NCI-H1105 treated with DMSO at 0.1 percent for 48 hours (cell line): ENCODE data around the gene C9orf50.

ENCODE experiments used
- DNase-seq: peaks from one replicate; lab custom pipeline; 2025; lab: John Stamatoyannopoulos, UW

C9orf50 gene

GRCh38 chr9:129591916-129592315 lies 29.0 kb downstream of the C9orf50 start:
- no peak for DNase-seq

DNA sequence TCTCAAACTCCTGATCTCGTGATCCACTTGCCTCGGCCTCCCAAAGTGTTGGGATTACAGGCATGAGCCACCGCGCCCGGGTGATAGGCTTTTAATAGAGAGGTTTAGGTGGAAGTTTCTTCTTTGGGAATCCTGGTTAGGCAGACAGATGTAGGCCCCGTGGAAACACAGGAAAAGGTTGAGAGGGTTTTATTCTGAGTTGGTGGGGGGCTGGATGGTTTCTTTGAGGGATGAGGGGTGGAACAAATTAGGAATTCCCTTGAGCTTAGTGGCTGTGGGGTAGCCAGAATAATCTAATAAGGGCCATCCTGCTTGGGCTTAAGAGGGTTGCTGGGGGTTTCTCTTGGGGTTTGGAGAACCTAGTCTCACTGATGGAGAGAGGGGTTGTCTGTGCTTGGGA lies 30.4 kb downstream of the C9orf50 start:
- DNase-seq, result no peak

- no peak for DNase-seq
These were observed 33.2 kb downstream of the C9orf50 start for GRCh38 chr9:129587487-129588262.

DNA sequence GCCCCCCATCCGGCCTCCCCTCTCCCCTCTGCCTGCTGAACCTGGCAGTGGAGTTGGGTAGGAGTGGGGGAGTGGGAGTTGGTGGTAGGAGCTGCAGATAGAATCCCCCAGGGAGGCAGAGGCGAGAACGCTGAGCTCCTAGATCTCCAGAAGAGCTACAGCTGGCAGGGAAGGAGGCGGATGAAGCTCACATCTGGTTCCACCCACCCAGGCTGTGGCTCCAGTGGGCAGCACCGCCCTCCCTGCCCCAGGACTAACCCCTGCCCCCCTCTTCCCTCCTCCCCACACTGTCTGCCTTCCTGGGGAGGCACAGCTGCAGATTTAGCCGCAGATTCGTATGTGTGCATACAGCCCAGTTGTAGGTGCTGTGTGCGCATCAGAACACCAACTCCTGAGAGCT lies 34.2 kb downstream of the C9orf50 start:
- DNase-seq, result no peak

DNA sequence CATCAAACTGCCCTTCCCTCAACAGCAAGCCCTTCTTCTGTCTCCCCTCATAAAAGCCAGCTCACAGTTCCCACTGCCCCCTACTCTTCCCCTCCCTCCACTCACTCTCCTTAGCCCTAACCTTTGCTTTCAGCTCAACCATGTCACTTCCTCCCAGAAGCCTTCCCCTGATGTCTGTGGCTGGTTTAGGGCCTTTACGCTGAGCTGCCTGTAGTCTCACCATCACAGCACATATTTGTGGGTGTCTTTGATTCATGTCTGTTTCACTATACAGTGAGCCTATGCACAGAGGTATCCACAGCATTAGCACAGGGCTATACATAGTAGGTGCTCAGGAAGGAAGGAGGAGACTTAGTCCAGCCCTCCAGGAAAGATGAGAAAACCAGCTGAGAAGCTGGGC lies 34.7 kb downstream of the C9orf50 start:
- no peak for DNase-seq

DNA sequence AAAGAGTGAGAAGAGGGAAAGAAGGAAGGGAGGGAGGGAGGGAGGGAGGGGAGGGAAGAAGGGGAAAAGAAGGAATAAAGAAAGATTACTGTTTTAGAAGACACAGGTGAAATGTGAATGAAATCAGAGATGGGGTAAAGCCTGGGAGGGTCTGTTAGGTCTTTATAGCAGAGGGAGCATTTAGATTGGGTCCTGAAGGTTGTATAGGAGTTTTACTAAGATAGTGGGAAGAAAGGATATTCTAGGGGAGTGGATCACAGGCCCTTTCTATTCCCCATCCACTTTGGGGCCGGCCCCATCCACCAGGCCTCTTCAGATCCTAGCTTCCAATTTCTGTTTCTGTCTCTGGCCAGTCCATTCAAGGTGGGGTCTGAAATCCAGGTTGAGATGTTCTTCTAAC lies 35.5 kb downstream of the C9orf50 start:
- DNase-seq, result no peak

DNA sequence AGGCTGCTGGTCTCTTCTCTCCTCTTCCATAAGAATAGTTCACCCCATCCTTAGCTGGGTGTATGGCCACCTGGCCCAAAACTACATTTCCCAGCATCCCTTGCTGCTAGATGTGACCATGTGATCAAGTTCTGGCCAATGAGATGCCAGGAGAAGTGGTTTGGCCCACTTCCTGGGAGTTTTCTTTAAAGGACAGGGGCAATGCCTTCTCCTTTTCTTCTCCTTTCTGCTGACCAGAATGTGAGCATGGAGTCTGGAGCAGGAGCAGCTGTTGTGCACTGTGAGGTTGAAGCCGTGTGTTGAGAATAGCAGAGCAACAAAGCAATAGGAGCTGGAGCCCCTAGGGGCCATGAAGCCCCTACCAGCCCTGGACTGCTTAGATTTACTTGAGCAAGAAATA lies 36.8 kb downstream of the C9orf50 start:
- peak; percentile 38 for DNase-seq

GRCh38 chr9:129583308-129584038 lies 37.4 kb downstream of the C9orf50 start:
- no peak for DNase-seq

GRCh38 chr9:129582855-129583254 lies 38.0 kb downstream of the C9orf50 start:
- DNase-seq, result no peak

DNA sequence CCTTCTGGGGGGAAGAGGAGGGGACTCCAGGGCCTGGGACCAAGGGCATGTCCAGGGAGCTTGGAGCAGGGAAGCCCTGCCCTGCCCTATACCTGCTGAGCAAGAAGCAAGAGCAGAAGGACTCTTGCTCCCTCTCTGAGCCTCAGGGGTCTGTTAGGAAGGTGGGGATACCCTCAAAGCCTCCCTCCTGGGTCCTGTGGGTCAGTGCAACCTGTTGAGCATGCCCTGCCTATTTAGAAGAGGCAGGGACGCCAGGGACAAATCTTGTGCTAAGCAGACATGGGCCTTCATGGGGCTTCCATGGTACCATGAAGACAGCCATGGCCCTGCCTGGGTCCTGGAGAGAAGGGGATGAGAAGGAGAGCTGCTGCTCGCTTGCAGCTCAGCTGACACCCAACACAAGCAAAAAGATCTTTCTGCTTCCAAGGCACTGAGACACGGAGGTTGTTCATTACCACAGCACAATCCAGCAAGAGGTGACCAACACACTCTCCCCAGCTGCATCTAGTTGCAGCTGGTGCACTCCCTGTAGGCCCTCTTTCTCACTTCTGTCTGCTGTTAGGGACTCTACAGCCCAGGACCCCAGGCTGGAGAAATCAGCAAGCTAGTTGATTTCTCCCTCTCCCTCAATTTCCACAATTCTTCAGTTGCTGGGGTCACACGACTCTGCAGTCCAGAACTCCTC lies 39.3 kb downstream of the C9orf50 start:
- DNase-seq, result no peak

DNA sequence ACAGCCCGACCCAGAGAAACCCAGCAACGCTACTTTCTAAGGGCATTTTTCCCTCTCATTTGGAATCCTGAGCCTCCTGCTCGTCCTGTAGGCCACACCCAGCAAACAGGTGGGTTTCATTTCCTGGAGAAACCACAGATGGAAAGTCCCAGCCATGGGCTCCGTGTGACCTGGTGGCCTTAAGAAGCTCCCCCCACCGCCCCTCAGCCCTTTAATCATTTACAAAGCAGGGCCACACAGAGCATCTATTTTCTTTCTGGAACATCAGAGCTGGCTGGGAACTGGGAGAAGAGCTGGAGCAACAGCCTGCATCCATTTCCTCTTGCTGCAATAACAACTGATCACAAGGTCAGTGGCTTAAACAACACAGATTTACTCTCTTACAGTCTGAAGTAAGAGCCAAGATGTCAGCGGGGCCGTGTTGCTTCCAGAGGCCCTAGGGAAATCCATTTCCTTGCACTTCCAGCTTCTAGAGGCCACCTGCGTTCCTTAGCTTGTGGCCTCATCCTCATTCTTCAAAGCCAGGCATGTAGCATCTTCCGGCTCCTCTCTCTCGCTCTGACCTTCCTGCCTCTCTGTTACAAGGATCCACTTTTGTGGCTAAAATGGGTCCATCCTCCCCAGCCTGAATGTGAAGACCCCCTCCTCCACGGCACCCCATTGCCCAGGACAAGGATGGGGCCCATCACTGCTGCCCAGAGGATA lies 40.5 kb downstream of the C9orf50 start:
- DNase-seq, result no peak

DNA sequence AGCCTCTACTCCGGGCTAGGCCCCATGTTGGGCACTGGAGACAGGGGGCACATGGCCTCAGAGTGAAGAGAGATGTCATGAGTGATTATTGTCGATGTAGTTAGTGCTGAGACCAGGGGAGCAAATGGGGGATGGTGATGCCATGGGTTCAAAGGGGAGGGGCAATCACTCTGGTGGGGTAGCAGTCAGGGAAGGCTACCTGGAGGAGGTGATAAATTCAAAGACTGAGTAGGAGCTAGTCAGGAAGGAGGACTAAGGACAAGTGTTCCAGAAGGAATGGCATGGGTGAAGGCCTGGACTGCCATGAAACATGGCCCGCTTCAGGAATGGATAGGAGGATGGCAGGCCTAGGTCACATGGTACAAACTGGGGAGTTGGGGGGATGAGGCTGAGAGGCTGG lies 41.6 kb downstream of the C9orf50 start:
- no peak for DNase-seq

GRCh38 chr9:129576546-129577543 lies 44.1 kb downstream of the C9orf50 start:
- DNase-seq, result no peak

- no peak for DNase-seq
These were observed 45.1 kb downstream of the C9orf50 start for GRCh38 chr9:129575818-129576217.

DNA sequence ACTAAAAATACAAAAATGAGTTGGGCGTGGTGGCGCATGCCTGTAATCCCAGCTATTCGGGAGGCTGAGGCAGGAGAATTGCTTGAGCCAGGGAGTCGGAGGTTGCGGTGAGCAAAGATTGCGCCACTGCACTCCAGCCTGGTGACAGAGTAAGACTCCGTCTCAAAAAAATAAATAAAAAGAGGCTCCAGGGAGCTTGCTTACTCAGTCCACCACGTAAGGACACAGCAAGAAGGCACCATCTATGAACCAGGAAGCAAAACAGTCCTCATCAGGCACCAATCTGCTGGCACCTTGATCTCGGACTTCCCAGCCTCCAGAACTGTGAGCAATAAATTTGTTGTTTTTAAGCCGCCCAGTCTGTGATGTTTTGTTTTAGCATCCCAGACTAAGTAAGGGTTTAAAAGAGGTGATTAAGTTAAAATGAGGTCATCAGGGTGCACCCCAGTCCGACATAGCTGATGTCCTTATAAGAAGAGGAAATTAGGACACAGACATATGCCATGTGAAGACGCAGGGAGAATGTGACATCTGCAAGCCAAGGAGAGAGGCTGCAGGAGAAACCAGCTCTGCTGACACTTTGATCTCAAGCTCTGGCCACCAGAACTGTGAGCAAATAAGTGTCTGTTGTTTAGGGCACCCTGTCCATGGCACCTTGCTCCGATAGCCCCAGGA lies 45.9 kb downstream of the C9orf50 start:
- DNase-seq, result no peak

- DNase-seq, result no peak
These were observed 46.9 kb downstream of the C9orf50 start for GRCh38 chr9:129573977-129574376.

GRCh38 chr9:129572517-129572916 lies 48.4 kb downstream of the C9orf50 start:
- no peak for DNase-seq

GRCh38 chr9:129572052-129572425 lies 48.9 kb downstream of the C9orf50 start:
- DNase-seq, result no peak

DNA sequence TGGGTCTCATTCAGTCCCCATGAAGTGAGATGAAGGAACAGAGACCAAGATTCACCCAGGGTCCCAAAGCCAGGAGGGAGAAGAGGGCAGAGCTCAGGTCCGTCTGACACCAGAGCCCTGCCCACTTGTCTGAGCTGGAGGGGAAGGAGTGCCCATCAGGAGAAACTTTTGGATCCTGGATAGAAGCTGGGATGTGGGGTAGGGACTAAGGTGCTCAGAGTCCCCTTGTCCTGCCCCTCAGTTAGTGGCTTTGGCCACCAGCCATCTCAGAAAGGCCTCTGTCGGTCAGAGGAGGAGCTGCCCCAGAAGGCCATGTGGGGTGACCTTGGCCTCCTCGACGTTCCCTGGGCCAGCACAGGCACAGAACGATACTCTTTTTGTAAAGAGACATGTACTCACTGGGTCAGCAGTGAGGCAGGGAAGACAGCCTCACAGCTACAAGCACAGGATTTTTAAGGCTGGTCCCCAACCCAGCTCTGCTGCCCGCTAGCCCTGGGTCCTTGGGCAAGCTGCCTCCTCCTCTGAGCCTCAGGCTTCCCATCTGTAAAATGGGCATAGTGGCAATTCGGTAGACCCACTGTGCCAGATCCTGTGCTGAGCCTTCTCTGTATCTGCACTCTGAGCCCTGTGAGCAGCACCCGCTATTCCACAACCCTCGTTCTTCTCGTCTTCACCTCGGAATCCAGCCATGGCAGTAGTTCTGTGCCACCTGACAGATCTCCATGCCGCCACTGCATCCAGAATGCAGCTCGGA lies 49.4 kb downstream of the C9orf50 start:
- no peak for DNase-seq
